HG03354 (cell line): ENCODE results near the gene DMKN.

Experiments
- ATAC-seq: cut with Tn5 transposase; IDR thresholded peaks from one replicate; pipeline ENCODE4 v1.9.1; 2021; ENCODE audit warnings: mild to moderate bottlenecking; ENCODE audit not compliant: unreplicated experiment, poor library complexity, severe bottlenecking

DMKN gene

GRCh38 chr19:35447606-35448469 lies 65.6 kb downstream of the DMKN start, which contains the start of gene FFAR2:
TSS of gene FFAR2 (plus strand) at chr19:35448257. CDS start at chr19:35449715, 1,458 bp downstream.
- no peak for ATAC-seq
